IPS-20b (cell line): ENCODE measurements around the gene GNG8.

Source experiments
- H3K27ac ChIP-seq: one replicate; pipeline ENCODE4 v1.5.1; 2013; ENCODE audit warnings: low read length
- H3K27me3 ChIP-seq: 2 replicates; pipeline ENCODE4 v1.6.1; 2013; ENCODE audit warnings: mild to moderate bottlenecking, low read length, inconsistent platforms; ENCODE audit not compliant: insufficient read depth
- H3K36me3 ChIP-seq: 2 replicates; pipeline ENCODE4 v1.6.1; 2013; ENCODE audit warnings: low read depth, mild to moderate bottlenecking, inconsistent platforms, low read length, moderate library complexity; ENCODE audit not compliant: insufficient read depth
- H3K4me1 ChIP-seq: 2 replicates; pipeline ENCODE4 v1.6.1; 2013; ENCODE audit warnings: mild to moderate bottlenecking, control low read depth, inconsistent platforms, low read length, moderate library complexity; ENCODE audit not compliant: insufficient read depth
- H3K4me3 ChIP-seq: 2 replicates; pipeline ENCODE4 v1.5.1; 2013; ENCODE audit warnings: mild to moderate bottlenecking, low read length, inconsistent platforms
- H3K9ac ChIP-seq: 2 replicates; pipeline ENCODE4 v1.6.1; 2013; ENCODE audit warnings: low read depth, mild to moderate bottlenecking, inconsistent platforms, low read length, moderate library complexity
- H3K9me3 ChIP-seq: 2 replicates; pipeline ENCODE4 v1.6.1; 2013; ENCODE audit warnings: mild to moderate bottlenecking, low read depth, low read length, inconsistent platforms; ENCODE audit not compliant: insufficient read depth

Gene GNG8

DNA sequence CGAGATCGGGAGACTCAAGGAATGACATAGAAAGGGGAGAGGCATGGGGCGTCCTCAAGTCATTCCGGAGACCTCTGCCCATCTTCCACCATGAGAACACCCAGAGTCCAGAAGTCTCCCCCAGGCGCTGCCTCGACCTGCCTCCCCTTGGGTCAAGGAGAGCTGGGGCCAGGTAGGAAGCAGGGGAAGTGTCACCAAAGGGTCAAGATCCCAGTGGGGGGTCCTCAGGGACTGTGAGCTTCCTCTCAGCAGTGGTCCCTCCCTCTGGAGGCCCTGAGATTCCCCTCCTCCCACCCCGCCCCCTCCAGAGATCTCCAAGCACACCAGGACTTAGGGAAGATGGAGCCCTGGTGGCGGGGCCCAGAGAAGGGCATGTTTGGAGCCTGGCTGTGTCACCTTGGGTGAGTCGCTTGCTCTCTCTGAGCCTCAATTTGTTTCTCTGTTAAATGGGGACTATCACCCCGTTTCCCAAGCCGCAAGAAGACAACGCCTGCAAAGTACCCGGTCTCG, 24.1 kb upstream of the GNG8 start:
- Histone ChIP-seq H3K36me3 (no peaks in the 10 kb centered on the region), H3K4me3 (peak overlapping the region; percentile 69), H3K4me1 (peaks cover 16% of the 10 kb centered on the region; the same call in 1 of the 2 replicates), H3K9me3 (no peaks in the 10 kb centered on the region), H3K27me3 (peaks cover 31% of the 10 kb centered on the region), H3K27ac (no peak overlapping the region), H3K9ac (peak overlapping the region; percentile 24; the same call in 1 of the 2 replicates)

DNA sequence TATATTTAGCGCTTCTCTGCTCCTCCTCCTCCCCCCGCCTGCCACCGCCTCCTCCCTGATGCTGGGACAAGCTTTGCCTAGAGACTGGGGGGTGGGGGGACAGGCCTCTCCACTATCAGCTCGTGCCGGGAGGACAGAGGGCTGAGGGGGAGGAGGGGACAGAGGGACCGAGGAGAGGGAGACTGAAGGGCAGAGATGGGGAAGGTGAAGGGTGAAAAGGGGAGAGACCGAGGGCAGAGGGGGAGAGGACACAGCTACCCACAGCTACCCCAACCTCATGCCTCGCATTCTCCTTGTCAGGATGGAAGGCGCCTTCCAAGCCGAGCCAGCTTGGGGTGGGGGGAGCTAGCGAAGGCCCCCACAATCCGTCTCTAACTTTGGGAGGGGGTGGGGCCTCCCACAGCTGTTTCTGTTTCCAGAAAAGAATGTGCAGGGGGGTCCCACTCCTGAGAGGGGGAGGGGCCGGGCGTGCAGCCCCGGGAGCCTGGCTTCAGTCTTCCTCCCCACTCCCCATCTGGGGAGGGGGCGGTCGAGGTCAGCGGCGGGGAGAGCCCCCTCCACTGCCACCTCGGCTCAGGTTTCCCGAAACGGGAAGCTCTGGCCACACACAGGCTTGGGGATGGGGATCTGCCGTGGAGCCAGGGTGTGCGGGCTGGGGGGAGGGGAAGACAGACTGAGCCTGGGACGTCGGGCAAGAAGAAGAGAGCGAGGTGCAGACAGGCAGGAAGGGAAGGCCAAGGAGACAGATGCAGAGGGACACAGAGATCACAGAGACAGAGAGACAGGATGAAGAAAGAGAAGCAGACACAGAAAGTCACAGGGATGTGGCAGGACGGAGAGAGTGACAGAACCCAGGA, 23.4 kb upstream of the GNG8 start:
- Histone ChIP-seq H3K4me3 (peak overlapping the region; percentile 69), H3K9me3 (no peaks in the 10 kb centered on the region), H3K4me1 (peaks cover 20% of the 10 kb centered on the region; the same call in 1 of the 2 replicates), H3K27ac (no peak overlapping the region), H3K9ac (peak overlapping the region; percentile 24; the same call in 1 of the 2 replicates), H3K36me3 (no peaks in the 10 kb centered on the region), H3K27me3 (peaks cover 31% of the 10 kb centered on the region)

GRCh38 chr19:46656541-46656940, 20.5 kb upstream of the GNG8 start:
- Histone ChIP-seq H3K9ac (no peak overlapping the region), H3K4me1 (peaks cover 16% of the 10 kb centered on the region; the same call in 1 of the 2 replicates), H3K36me3 (no peaks in the 10 kb centered on the region), H3K4me3 (no peak overlapping the region), H3K27ac (no peak overlapping the region), H3K9me3 (no peaks in the 10 kb centered on the region), H3K27me3 (peaks cover 31% of the 10 kb centered on the region)

GRCh38 chr19:46654621-46655152, 18.7 kb upstream of the GNG8 start:
- no peaks in the 10 kb centered on the region for H3K36me3 ChIP-seq
- no peak overlapping the region for H3K27ac ChIP-seq
- no peaks in the 10 kb centered on the region for H3K9me3 ChIP-seq
- H3K4me1 ChIP-seq = peaks cover 9% of the 10 kb centered on the region; the same call in 1 of the 2 replicates
- H3K4me3 ChIP-seq = no peak overlapping the region
- no peak overlapping the region; the same call in 1 of the 2 replicates for H3K9ac ChIP-seq
- peaks cover 37% of the 10 kb centered on the region for H3K27me3 ChIP-seq

DNA sequence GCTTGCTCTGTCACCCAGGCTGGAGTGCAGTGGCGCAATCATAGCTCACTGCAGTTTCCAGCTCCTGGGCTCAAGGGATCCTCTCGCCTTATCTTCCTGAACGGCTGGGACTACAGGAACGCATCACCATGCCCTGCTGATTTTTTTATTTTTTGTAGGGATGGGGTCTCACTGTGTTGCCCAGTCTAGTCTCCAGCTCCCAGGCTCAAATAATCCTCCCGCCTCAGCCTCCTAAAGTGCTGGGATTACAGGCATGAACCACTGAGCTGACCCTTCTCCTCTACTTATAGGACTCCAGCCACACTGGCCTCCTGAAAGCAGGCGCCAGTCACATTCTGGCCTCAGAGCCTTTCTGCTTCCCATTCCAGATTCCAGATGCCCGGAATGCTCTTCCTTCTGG, 14.4 kb upstream of the GNG8 start:
- Histone ChIP-seq H3K9ac (no peak overlapping the region), H3K27ac (no peak overlapping the region), H3K9me3 (no peaks in the 10 kb centered on the region), H3K4me1 (peaks cover 3% of the 10 kb centered on the region; the same call in 1 of the 2 replicates), H3K4me3 (no peak overlapping the region), H3K27me3 (peaks cover 57% of the 10 kb centered on the region), H3K36me3 (no peaks in the 10 kb centered on the region)

DNA sequence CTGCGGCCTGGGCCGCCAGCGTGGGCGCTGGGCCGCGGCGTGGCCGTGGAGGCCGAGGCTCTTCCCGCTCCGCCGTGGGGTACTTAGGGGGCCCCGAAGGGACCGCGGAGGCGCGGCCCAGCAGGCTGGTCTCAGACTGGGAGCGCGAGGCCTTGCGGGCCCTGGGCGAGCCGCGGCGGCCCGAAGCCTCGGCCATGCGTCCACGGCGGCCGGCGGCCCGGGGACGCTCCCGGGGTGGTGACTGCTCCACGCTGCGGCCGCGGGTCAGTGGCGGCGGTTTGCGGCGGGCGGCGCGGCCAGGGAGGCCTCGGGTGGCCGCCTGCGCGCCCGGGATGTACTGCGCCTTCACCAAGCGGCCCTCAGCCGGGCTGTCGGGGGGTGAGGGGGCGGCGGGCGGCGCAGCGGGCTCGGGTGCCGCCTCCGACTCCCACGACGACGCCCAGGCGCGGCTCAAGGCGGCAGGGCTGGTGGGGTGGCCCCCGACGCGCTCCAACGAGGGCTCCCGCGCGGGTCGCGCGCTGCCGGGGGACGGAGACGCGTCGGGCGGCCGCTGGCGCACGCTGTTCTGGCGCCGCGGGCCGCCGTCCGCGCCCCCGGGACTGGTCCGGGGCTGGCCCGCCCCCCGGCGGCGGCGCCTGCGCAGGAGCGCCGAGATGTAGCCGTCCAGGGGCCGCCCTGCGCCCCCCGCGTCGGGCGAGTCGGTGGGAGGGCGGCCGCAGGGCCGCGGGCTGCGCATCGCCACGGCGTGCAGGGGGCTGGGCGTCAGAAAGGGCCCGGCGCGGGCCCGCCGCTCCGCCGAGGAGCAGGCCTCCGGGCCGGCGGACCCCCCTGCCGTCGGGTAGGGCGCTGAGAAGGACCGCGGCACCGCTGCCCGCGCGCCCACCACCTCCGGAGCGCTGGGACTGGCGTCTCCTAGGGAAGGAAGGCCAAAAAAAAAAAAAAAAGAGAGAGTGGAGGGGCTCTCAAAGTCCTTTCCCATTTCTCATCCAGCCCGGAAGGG, 13.3 kb upstream of the GNG8 start:
- H3K4me3 ChIP-seq = no peak overlapping the region; the same call in 1 of the 2 replicates
- no peaks in the 10 kb centered on the region; the same call in 1 of the 2 replicates for H3K4me1 ChIP-seq
- no peaks in the 10 kb centered on the region for H3K9me3 ChIP-seq
- H3K9ac ChIP-seq = no peak overlapping the region
- no peaks in the 10 kb centered on the region for H3K36me3 ChIP-seq
- H3K27ac ChIP-seq = no peak overlapping the region
- H3K27me3 ChIP-seq = peaks cover 69% of the 10 kb centered on the region

DNA sequence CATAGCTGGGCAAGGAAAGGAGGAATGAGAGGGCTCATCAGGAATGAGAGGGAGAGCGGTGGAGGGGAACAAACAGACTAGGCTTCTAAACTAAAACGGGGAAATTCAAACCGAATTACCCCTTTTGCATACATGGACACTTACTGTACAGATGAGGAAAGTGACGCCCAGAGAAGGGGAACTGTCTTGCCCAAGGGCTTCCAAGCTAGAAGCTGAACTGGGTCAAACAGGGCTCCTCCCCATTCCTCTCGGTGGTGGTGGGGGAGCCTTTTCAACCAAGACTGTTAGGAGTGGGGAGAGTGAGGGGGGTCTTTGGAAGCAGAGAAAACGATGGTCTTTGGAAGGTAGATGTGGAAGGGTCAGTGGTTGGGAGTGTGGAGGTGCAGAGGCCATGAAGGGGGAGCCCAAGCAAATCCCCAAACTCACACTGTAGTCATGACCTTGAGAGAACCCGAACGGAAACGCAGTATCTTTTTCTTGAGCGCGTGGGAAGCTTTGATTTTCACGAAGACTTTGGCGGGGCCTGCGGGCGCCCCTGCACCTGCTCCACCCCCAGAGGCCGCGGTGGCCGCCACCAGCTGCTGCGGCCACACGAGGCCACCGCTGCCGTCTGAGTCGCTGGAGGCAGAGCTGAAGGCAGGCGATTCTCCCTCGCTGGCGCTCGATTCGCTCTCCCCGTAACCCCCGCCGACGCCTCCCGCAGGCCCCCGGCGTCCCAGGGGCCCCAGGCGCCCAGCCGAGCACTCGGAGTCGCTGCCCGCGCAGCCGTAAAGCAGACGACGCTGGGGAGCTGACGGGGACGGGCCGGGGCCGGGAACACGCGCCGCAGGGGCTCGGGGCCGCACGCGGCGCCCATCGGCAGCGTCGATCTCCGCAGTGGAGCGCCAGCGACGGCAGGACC, 12.3 kb upstream of the GNG8 start:
- H3K27me3 ChIP-seq = peaks cover 69% of the 10 kb centered on the region
- H3K4me1 ChIP-seq = no peaks in the 10 kb centered on the region
- H3K27ac ChIP-seq = no peak overlapping the region
- no peak overlapping the region; the same call in 1 of the 2 replicates for H3K4me3 ChIP-seq
- no peak overlapping the region for H3K9ac ChIP-seq
- no peaks in the 10 kb centered on the region for H3K36me3 ChIP-seq
- no peaks in the 10 kb centered on the region for H3K9me3 ChIP-seq

- no peak overlapping the region for H3K9ac ChIP-seq
- no peaks in the 10 kb centered on the region for H3K36me3 ChIP-seq
- no peaks in the 10 kb centered on the region for H3K9me3 ChIP-seq
- peaks cover 74% of the 10 kb centered on the region for H3K27me3 ChIP-seq
- H3K4me3 ChIP-seq = no peak overlapping the region
- no peak overlapping the region for H3K27ac ChIP-seq
- no peaks in the 10 kb centered on the region for H3K4me1 ChIP-seq
These were observed 10.4 kb upstream of the GNG8 start for GRCh38 chr19:46646402-46646801.

GRCh38 chr19:46644720-46645119, 8.7 kb upstream of the GNG8 start:
- Histone ChIP-seq H3K9ac (no peak overlapping the region), H3K27me3 (peaks cover 76% of the 10 kb centered on the region), H3K36me3 (no peaks in the 10 kb centered on the region), H3K4me1 (no peaks in the 10 kb centered on the region), H3K27ac (no peak overlapping the region), H3K9me3 (no peaks in the 10 kb centered on the region), H3K4me3 (no peak overlapping the region)

GRCh38 chr19:46640656-46641055, 4.7 kb upstream of the GNG8 start:
- Histone ChIP-seq H3K27me3 (peaks cover 71% of the 10 kb centered on the region), H3K9me3 (no peaks in the 10 kb centered on the region), H3K27ac (no peak overlapping the region), H3K36me3 (no peaks in the 10 kb centered on the region), H3K9ac (no peak overlapping the region), H3K4me1 (no peaks in the 10 kb centered on the region), H3K4me3 (no peak overlapping the region)
